Astrocyte (in vitro differentiated cells and primary cell): Measurements from ENCODE around the gene PLXDC1. TPM values are rescaled to one million over a fixed set of nuclear protein-coding genes. Genes with fewer than 3 reads are reported as not detected.
A peak's percentile ranks its signal among the peaks of the same experiment; 100 is the strongest.

ENCODE experiments used
- DNase-seq: peaks from one replicate; pipeline ENCODE4 v3.0.0-alpha.2; 2010; ENCODE audit warnings: low read depth
- FAIRE-seq: peaks from 2 replicates; lab custom pipeline; 2011; peaks lifted over from hg19 to GRCh38; lab: Jason Lieb, UNC
- H2AFZ ChIP-seq: 2 replicates; pipeline ENCODE4 v1.6.0; 2012; ENCODE audit warnings: low read depth, low read length, inconsistent platforms
- H3K27ac ChIP-seq: 2 replicates; pipeline ENCODE4 v1.5.1; 2011; ENCODE audit warnings: low read depth, low read length, inconsistent platforms
- H3K27me3 ChIP-seq: 2 replicates; pipeline ENCODE4 v1.6.0; 2011; ENCODE audit warnings: low read length, inconsistent platforms; ENCODE audit not compliant: insufficient read depth
- H3K36me3 ChIP-seq: 2 replicates; pipeline ENCODE4 v1.5.1; 2011; ENCODE audit warnings: low read length, inconsistent platforms; ENCODE audit not compliant: insufficient read depth
- H3K4me1 ChIP-seq: 2 replicates; pipeline ENCODE4 v1.5.1; 2011; ENCODE audit warnings: low read length, inconsistent platforms; ENCODE audit not compliant: insufficient read depth
- H3K4me2 ChIP-seq: 2 replicates; pipeline ENCODE4 v1.6.0; 2012; ENCODE audit warnings: low read length, inconsistent platforms
- H3K4me3 ChIP-seq: 2 replicates; pipeline ENCODE4 v1.5.1; 2011; ENCODE audit warnings: low read depth, mild to moderate bottlenecking, low read length, inconsistent platforms; ENCODE audit not compliant: insufficient read depth
- H3K79me2 ChIP-seq: 2 replicates; pipeline ENCODE4 v1.6.0; 2012; ENCODE audit warnings: mild to moderate bottlenecking, low read length, inconsistent platforms; ENCODE audit not compliant: insufficient read depth
- H3K9ac ChIP-seq: 2 replicates; pipeline ENCODE4 v1.6.0; 2012; ENCODE audit warnings: mild to moderate bottlenecking, low read length, inconsistent platforms
- H3K9me3 ChIP-seq: 2 replicates; pipeline ENCODE4 v1.5.1; 2012; ENCODE audit warnings: low read depth, mild to moderate bottlenecking, low read length, inconsistent platforms; ENCODE audit not compliant: insufficient read depth
- H4K20me1 ChIP-seq: 2 replicates; pipeline ENCODE4 v1.6.0; 2012; ENCODE audit warnings: low read length, inconsistent platforms; ENCODE audit not compliant: insufficient read depth
- H3K27ac Mint-ChIP-seq: one replicate; pipeline ENCODE4 v1.8.0; 2021; ENCODE audit warnings: mild to moderate bottlenecking, mixed read lengths; ENCODE audit not compliant: unreplicated experiment
- H3K27me3 Mint-ChIP-seq: one replicate; pipeline ENCODE4 v1.8.0; 2021; ENCODE audit warnings: low read depth, mixed read lengths; ENCODE audit not compliant: unreplicated experiment
- H3K36me3 Mint-ChIP-seq: one replicate; pipeline ENCODE4 v1.8.0; 2021; ENCODE audit warnings: low read depth, mixed read lengths; ENCODE audit not compliant: unreplicated experiment
- H3K4me1 Mint-ChIP-seq: one replicate; pipeline ENCODE4 v1.8.0; 2021; ENCODE audit warnings: low read depth, mixed read lengths; ENCODE audit not compliant: unreplicated experiment
- H3K4me3 Mint-ChIP-seq: one replicate; pipeline ENCODE4 v1.8.0; 2021; ENCODE audit warnings: mild to moderate bottlenecking, moderate library complexity, mixed read lengths; ENCODE audit not compliant: unreplicated experiment
- H3K9me3 Mint-ChIP-seq: one replicate; pipeline ENCODE4 v1.8.0; 2021; ENCODE audit warnings: mild to moderate bottlenecking, mixed read lengths; ENCODE audit not compliant: unreplicated experiment
- EZH2 ChIP-seq: IDR thresholded peaks from 2 replicates; pipeline ENCODE4 v1.6.1; 2012; ENCODE audit warnings: mild to moderate bottlenecking, low read length, inconsistent platforms; ENCODE audit not compliant: insufficient read depth
- total RNA-seq: library from RNA; stranded (reverse); gene quantifications from 2 replicates; pipeline ENCODE4 v1.2.1, GENCODE V29; 2021
- TF ChIP-seq, protein P1 (sequence below): IDR thresholded peaks from 2 replicates; pipeline ENCODE4 v1.5.1; 2011; ENCODE audit warnings: low read depth, mild to moderate bottlenecking, inconsistent platforms, low read length, moderate library complexity; ENCODE audit not compliant: insufficient read depth

The PLXDC1 gene
- total RNA-seq, 1 donor from 2014 or later = 8.9 TPM

- Histone ChIP-seq H3K9ac (peak overlapping the region; percentile 37), H3K36me3 (peaks cover 12% of the 10 kb centered on the region), H3K27me3 (no peaks in the 10 kb centered on the region), H3K4me1 (peaks cover 29% of the 10 kb centered on the region), H4K20me1 (peaks cover 55% of the 10 kb centered on the region), H3K4me3 (peak overlapping the region; percentile 62), H3K27ac (no peak overlapping the region), H3K79me2 (peaks cover 55% of the 10 kb centered on the region), H3K9me3 (no peaks in the 10 kb centered on the region), H2AFZ (no peak overlapping the region), H3K4me2 (peak overlapping the region; percentile 91)
- no peak overlapping the region for H3K27ac Mint-ChIP-seq
- H3K36me3 Mint-ChIP-seq = peaks cover 15% of the 10 kb centered on the region
- peaks cover 19% of the 10 kb centered on the region for H3K4me1 Mint-ChIP-seq
- H3K27me3 Mint-ChIP-seq = peaks cover 3% of the 10 kb centered on the region
- H3K9me3 Mint-ChIP-seq = no peaks in the 10 kb centered on the region
- no peak for TF ChIP-seq EZH2
- TF ChIP-seq, protein P1, sequence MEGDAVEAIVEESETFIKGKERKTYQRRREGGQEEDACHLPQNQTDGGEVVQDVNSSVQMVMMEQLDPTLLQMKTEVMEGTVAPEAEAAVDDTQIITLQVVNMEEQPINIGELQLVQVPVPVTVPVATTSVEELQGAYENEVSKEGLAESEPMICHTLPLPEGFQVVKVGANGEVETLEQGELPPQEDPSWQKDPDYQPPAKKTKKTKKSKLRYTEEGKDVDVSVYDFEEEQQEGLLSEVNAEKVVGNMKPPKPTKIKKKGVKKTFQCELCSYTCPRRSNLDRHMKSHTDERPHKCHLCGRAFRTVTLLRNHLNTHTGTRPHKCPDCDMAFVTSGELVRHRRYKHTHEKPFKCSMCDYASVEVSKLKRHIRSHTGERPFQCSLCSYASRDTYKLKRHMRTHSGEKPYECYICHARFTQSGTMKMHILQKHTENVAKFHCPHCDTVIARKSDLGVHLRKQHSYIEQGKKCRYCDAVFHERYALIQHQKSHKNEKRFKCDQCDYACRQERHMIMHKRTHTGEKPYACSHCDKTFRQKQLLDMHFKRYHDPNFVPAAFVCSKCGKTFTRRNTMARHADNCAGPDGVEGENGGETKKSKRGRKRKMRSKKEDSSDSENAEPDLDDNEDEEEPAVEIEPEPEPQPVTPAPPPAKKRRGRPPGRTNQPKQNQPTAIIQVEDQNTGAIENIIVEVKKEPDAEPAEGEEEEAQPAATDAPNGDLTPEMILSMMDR = no peak
- peak overlapping the region; percentile 86 for H3K4me3 Mint-ChIP-seq
- FAIRE-seq = no peak
- no peak for DNase-seq
Observed at GRCh38 chr17:39196241-39196807, 44.9 kb upstream of the PLXDC1 start.

- peaks cover 15% of the 10 kb centered on the region for H3K4me1 Mint-ChIP-seq
- DNase-seq = peak; percentile 41
Observed at GRCh38 chr17:39195568-39196160, 44.2 kb upstream of the PLXDC1 start.

More at GRCh38 chr17:39195568-39196160, 44.2 kb upstream of the PLXDC1 start:
- Histone ChIP-seq H3K9me3 (no peaks in the 10 kb centered on the region), H3K4me1 (peaks cover 23% of the 10 kb centered on the region), H3K9ac (peak overlapping the region; percentile 12), H3K27ac (no peak overlapping the region), H3K4me2 (peak overlapping the region; percentile 91), H3K36me3 (peaks cover 14% of the 10 kb centered on the region), H3K79me2 (peaks cover 49% of the 10 kb centered on the region), H2AFZ (no peak overlapping the region), H3K4me3 (peak overlapping the region; percentile 62), H4K20me1 (peaks cover 48% of the 10 kb centered on the region), H3K27me3 (no peaks in the 10 kb centered on the region)
- H3K36me3 Mint-ChIP-seq = peaks cover 11% of the 10 kb centered on the region
- H3K27me3 Mint-ChIP-seq = peaks cover 3% of the 10 kb centered on the region
- H3K4me3 Mint-ChIP-seq = peak overlapping the region; percentile 86
- TF ChIP-seq, protein P1 = no peak
- no peak for TF ChIP-seq EZH2
- no peaks in the 10 kb centered on the region for H3K9me3 Mint-ChIP-seq
- no peak overlapping the region for H3K27ac Mint-ChIP-seq
- FAIRE-seq = no peak
